ENCODE measurements around the gene PDZRN3.

Gene PDZRN3

GRCh38 chr3:73432023-73432705, 192.6 kb downstream of the PDZRN3 start:
- in situ Hi-C loops (cut with HindIII; ENCODE audit: low sequenced_read_pairs) = no loop called here

- in situ Hi-C loops (cut with HindIII; ENCODE audit: low sequenced_read_pairs) = no loop called here
Observed at GRCh38 chr3:73431183-73431900, 193.4 kb downstream of the PDZRN3 start.

DNA sequence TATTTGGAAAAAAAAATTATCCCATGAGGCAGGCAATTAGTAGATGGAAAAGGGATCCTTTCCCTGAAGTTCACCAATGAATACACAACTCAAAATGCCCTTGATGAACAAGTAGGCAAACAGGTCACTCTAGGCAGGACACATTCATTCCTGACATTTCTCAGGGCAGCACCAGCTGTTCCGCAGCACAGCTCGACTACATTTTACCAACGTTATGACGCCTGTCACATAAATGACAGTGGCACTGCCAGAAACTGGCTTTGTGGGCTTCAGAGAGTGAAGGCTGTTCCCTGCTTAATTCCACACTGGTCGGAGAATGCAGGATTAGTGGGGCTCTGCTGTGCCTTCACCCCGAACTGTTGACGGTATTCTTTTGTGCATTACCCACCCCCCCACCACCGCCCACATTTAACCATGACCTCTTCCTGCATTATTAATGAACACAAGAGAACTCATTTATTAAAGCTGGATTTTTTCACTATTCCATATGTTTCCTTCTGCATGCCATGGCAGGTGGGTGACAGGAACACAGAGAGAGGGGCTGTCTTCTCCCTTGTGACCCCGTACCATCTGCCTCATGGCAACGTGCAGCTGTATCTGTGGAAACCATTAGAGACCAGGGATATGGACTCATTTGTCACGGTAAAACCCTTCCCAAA, 197.6 kb downstream of the PDZRN3 start:
- in situ Hi-C loops (cut with HindIII; ENCODE audit: low sequenced_read_pairs) = no loop called here

DNA sequence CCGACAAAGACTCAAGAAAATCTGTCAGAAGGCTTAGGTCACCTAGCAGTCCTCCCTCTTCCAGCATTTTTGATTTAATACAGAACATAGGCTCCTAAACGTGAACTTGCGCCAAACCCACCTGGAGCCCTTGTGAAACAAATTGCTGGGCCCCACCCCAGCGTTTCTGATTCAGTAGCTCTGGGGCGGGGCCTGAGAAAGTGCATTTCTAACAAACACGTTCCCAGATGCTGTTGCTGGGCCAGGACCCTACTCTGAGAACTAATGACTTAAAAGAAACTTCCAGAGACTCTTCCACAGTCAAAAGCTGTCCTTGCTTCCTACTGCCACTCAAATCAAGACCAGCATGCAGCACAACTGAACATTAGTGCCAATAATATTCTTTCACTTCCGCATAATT, 198.1 kb downstream of the PDZRN3 start:
- in situ Hi-C loops (cut with HindIII; ENCODE audit: low sequenced_read_pairs) = no loop called here

DNA sequence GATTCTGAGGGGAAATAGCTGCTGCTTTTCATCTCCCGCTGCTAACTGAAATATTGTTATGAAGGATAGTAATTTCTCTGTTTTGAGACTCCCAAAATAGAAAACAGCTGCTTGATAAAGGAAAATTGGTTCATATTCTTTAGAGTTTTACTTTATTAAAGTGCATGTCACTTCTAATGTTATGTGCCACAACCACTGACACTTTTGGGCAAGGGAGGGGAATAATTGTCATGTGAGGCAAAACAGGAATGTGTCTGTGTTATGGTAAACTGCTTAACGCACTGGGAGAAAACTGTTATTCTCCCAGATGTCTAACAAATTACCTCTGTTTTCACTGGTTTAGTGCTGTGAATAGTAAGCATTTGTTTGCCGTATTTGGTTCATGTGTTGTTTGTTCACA, 201.6 kb downstream of the PDZRN3 start:
- in situ Hi-C loops (cut with HindIII; ENCODE audit: low sequenced_read_pairs) = no loop called here

DNA sequence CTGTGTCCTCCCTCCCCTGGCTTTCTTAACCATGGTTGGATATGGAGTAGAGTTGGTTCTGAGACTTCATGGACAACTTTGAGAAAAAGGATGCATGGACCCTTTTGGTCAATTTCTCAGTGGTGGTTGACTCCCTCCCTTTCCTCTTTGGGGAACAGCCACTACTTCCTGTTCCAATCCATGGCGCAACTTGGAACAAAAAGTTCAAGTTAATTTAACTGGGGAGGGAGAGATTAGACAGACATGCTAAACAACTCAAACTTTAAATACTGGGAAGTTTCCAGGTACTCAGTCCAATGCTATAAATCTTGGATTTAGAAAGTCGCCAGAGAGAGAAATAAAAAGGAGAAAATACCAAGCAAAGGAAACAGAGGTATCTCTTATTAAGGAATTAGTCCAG, 202.2 kb downstream of the PDZRN3 start:
- in situ Hi-C loops (cut with HindIII; ENCODE audit: low sequenced_read_pairs) = no loop called here

- in situ Hi-C loops (cut with HindIII; ENCODE audit: low sequenced_read_pairs) = no loop called here
Observed at GRCh38 chr3:73419942-73420341, 204.8 kb downstream of the PDZRN3 start.

GRCh38 chr3:73419179-73419803, 205.4 kb downstream of the PDZRN3 start:
- in situ Hi-C loops (cut with HindIII; ENCODE audit: low sequenced_read_pairs) = no loop called here

GRCh38 chr3:73418681-73419080, 206.1 kb downstream of the PDZRN3 start:
- in situ Hi-C loops (cut with HindIII; ENCODE audit: low sequenced_read_pairs) = no loop called here

DNA sequence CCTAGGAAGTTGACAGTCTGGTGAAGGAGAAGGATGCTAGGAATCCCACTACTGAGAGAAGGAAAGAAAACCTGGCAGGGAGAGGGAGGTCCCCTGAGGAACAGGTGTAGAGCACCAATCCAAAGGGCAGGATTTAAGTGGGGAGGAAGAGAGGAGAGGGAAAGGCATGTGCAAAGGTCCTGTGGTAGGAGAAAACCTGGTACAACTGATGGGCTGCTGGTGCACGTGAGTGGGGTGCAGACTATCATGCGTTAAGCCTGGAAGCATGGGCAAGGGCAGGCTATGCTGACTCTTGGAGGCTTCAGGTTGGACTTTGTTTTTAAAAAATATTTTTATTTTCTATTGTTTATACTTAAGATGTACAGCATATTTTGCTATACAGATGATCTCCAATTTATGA, 209.6 kb downstream of the PDZRN3 start:
- in situ Hi-C loops (cut with HindIII; ENCODE audit: low sequenced_read_pairs) = no loop called here

- in situ Hi-C loops (cut with HindIII; ENCODE audit: low sequenced_read_pairs) = no loop called here
Observed at GRCh38 chr3:73413619-73414018, 211.1 kb downstream of the PDZRN3 start.

GRCh38 chr3:73411993-73412392, 212.7 kb downstream of the PDZRN3 start:
- in situ Hi-C loops (cut with HindIII; ENCODE audit: low sequenced_read_pairs) = no loop called here

GRCh38 chr3:73411545-73411944, 213.2 kb downstream of the PDZRN3 start:
- in situ Hi-C loops (cut with HindIII; ENCODE audit: low sequenced_read_pairs) = no loop called here

DNA sequence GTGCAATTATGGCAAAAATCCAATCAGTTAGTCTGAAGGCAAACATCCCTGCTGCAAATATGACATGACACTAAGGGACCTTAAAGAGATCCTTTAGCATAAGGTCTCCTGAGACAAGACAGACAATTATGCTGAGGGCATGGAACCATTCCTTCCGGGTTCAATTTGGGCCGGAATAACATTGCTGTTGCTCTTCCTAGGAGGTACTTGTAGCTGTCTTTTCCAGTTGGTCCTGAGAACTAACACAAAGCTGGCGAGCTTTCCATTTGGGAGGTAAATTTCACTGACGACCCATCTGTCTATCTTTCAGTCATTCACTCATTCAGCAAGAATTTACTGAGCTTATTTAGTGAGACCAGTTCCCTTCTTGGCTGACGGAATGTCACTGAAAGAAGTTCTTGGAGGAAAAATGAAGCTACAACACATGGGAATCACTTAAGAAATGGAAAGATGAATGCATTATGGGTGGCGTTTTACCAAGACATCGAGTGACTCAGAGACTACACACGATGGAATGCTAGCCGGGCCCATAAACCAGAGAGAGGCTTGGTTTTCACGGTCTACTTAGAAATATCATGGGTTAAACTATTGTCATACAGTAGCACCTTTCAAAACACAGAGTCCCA, 215.5 kb downstream of the PDZRN3 start:
- in situ Hi-C loops (cut with HindIII; ENCODE audit: low sequenced_read_pairs) = no loop called here

GRCh38 chr3:73408634-73409033, 216.1 kb downstream of the PDZRN3 start:
- in situ Hi-C loops (cut with HindIII; ENCODE audit: low sequenced_read_pairs) = no loop called here

DNA sequence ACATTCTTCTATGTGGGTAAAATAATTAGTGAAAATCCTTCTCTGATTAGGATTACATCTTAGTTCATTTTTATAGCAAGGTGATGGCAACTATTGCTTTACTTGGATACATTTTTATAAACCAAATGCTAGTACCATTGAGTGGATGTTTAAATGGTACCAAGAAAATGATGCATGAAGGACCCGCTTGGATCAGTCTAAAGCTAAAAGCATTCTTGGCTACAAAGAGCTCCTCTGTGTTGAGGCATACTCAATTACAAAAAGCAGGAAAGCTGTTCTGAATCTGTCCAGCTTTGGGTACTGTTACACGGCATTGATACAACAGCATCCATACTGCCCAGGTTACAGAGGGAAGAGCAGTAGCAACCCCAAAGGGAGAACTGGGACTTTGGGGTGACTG, 217.2 kb downstream of the PDZRN3 start:
- in situ Hi-C loops (cut with HindIII; ENCODE audit: low sequenced_read_pairs) = no loop called here

DNA sequence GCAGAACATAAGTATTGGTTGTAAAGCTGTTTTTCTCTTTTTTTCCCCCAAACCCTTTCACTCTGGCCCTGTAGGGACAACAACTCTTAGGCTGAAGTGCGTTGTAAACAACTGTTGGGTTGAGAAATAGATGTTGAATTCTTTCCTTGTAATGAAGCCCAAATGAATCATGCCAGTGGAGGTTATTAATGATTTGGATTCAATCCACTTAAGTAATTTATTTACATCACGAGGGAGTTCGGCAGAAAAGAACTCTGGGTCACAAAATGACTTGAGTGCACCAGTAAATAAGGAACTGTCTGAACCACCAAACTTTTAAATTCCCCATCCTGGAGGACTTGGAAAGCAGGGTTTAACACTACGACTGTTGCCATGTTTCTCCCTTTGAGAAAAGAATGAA, 218.9 kb downstream of the PDZRN3 start:
- in situ Hi-C loops (cut with HindIII; ENCODE audit: low sequenced_read_pairs) = no loop called here

DNA sequence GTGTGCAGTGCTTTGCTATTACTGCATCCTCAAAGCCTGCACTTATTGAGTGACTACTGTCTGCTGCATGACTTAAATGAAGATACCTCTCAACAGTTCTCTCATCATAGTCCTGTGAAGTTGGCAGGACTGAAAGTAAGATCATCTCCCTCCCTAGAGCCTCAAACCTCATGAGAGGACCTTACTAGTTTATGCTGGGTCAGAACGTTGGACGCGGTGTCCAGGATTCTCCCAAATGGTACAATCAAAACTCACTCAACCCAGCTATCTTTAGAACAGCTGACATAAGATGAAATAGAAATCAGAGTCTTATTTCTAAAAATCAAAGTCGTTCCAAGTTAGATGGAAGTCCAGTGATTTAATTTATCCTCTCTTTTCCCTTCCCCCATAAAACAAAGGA, 219.7 kb downstream of the PDZRN3 start:
- in situ Hi-C loops (cut with HindIII; ENCODE audit: low sequenced_read_pairs) = no loop called here

DNA sequence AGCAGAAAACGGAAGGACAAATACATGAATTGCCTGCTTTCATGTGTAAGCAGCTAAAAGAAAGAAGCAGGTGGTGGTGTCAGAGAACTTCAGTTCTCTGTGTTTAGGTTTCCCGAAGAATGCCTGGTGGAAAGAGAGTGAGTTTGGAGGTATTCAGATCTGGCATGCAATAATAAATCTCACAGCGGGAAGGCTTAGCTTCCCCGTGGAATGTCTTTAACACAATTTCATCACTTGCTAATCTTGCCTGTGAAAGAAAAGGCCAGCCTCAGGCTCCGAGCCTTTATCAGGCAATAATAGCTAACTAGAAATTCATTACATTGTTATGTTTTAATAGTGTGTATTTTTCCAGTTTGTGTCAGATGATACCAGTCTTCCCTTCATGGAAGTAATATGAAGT, 220.3 kb downstream of the PDZRN3 start:
- in situ Hi-C loops (cut with HindIII; ENCODE audit: low sequenced_read_pairs) = no loop called here

GRCh38 chr3:73403444-73403843, 221.3 kb downstream of the PDZRN3 start:
- in situ Hi-C loops (cut with HindIII; ENCODE audit: low sequenced_read_pairs) = no loop called here

- in situ Hi-C loops (cut with HindIII; ENCODE audit: low sequenced_read_pairs) = no loop called here
Observed at GRCh38 chr3:73401616-73402279, 223.0 kb downstream of the PDZRN3 start.
